GM21619 (cell line): ENCODE measurements around the gene CHRNA9.
"Not testable (repeated sequence)": the region's sequence is repeated elsewhere in the genome, so short reads cannot be mapped to it uniquely, and the experiment has no call there.

ENCODE experiments used
- ATAC-seq: cut with Tn5 transposase; IDR thresholded peaks from one replicate; pipeline ENCODE4 v1.9.1; 2021; ENCODE audit not compliant: unreplicated experiment

CHRNA9 gene

DNA sequence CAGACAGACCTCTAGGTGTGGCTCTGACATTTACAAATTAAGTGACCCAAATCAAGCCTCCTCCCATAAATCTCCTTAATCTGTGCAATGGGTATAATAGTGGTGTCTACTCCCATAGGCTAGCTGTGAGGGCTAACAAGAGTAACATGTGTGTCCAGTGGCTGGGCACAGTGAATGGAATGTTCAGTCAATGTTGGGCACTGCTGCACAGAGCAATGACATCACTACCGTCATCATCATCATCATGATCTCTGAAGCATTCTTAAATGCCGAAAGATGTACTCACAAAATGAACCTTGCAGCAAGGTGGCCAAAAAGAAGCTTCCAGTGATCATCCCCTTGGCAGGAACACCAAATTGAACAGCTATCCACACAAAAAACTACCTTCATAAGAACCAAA lies 43.5 kb downstream of the CHRNA9 start:
- no peak for ATAC-seq

DNA sequence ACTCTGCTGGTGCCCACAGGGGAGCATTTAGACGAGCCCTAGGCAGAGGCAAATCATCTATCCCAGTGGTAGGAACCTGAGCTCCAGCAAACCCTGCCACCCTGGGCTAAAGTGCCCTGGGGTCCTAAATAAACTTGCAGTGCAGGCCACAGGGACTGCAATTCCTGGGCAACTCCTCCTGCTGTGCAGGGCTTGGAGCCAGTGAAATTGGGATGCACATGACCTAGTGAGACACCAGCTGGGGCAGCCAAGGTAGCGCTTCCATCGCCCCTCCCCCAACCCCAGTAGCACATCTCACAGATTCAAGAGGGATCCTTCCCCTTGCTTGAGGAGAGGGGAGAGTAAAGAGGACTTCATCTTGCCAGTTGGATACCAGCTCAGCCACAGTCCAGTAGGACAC lies 44.1 kb downstream of the CHRNA9 start:
- no peak for ATAC-seq

DNA sequence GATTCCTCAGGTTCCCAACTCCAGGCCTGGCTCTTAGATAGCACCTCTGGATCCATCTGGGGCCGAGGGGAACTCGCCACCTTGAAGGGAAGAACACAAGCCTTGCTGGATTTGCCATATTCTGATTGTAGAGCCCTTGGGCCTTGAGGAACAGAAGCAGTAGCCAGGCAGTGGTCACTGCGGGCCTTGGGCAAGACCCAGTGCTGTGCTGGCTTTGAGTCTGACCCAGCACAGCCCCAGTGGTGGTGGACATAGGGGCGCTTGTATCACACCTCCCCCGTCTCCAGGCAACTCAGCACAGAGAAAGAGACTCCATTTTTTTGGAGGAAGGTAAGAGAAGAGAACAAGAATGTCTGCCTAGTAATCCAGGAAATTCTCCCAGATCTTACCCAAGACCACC lies 45.5 kb downstream of the CHRNA9 start:
- ATAC-seq: no peak

DNA sequence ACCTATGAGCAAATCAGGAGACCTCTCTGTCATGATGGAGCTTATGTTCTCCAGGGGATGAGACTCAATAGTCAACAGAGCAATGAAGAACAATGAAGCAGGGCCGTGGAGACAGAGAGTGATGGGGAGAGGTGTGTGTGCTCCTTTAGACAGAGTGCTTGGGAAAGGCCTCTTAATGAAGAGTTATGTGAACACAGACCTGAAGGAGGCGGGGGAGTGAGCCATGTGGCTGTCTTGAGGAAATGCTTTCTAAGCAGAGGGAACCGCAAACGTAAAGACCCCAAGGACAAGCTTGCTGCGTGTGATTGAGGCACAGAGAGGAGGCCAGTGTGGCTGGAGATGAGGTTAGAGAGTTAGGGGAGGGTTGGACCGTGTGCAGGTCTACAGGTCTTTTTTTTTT lies 53.1 kb downstream of the CHRNA9 start:
- ATAC-seq: no peak

DNA sequence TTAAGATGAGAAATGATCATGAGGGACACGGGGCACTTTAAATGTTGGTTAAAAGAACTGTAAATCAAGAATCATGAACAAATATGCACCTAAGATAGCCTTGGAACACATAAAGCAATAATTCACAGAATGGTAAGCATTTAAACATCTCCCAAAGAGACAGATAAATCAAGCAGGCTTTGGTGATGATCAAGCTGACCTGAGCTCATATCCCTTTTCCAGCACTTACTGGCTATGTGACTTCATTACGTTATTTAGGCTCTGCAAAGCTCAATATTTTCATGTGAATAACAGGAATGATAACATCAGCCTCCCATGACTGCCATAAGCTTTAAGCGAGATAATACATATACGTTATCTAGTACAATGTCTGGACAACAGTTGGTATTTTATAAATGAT lies 54.9 kb downstream of the CHRNA9 start:
- no peak for ATAC-seq

DNA sequence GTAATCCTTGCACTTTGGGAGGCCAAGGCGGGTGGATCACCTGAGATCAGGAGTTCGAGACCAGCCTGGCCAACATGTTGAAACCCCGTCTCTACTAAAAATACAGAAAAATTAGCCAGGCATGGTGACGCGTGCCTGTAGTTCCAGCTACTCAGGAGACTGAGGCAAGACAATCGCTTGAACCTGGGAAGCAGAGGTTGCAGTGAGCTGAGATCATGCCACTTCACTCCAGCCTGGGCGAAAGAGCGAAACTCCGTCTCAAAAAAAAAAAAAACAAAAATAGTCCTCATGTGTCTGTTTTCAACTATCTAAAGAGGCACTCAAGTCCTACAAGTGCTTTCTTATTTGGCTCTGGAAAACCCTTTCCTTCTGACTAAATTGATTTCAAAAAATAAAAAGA lies 57.1 kb downstream of the CHRNA9 start:
- ATAC-seq: not testable (repeated sequence)

DNA sequence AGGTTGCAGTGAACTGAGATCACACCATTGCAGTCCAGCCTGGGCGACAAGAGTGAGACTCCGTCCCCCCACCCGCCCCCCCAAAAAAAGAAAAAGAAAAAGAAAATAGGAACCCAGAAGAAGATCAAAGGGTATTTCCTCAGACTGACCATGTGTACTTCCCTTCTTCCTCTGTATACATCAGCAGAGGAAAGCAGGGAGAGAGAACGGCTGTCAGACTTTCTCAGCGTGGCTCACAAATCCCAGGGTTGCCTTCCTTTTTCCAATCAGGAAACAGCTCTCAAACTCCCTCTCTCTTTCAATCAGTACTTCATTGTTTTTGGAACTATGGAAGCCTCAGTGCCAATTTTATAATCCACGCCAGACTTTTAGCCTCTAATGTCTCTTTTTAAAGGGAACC lies 59.1 kb downstream of the CHRNA9 start:
- no peak for ATAC-seq

DNA sequence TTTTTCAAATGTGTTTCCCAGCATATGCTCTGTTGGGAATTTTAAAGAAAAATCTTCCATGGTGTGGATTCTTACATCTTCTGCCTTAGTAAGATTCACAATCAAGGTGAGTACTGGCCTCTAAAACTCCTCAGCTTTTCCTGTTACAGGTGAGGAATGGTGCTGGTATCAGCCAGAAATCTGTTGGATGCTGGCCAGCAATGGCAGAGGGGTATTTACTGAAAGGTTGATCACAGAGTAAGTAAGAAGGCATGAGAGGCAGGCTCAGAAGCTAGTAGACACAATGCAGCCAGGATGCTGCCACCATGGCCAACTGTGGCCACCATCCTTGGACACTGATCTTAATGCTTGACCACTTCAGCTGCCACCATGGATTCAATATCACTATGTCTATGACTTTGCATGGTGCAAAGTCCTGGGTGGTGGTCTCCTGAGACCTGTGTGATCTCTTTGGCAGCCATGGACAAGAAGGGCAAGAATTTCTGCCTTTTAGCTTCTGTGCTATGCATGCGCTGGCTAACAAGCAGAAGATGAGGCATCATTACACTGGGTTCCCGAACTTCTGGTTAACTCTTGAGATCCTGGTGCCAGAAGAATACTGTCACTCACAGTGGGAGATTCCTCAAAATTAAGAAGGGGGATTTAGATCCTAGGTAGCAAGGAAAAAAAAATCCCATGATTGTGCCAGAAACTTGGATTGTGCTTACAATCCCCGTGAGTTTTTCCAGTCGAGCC lies 60.2 kb downstream of the CHRNA9 start:
- no peak for ATAC-seq

DNA sequence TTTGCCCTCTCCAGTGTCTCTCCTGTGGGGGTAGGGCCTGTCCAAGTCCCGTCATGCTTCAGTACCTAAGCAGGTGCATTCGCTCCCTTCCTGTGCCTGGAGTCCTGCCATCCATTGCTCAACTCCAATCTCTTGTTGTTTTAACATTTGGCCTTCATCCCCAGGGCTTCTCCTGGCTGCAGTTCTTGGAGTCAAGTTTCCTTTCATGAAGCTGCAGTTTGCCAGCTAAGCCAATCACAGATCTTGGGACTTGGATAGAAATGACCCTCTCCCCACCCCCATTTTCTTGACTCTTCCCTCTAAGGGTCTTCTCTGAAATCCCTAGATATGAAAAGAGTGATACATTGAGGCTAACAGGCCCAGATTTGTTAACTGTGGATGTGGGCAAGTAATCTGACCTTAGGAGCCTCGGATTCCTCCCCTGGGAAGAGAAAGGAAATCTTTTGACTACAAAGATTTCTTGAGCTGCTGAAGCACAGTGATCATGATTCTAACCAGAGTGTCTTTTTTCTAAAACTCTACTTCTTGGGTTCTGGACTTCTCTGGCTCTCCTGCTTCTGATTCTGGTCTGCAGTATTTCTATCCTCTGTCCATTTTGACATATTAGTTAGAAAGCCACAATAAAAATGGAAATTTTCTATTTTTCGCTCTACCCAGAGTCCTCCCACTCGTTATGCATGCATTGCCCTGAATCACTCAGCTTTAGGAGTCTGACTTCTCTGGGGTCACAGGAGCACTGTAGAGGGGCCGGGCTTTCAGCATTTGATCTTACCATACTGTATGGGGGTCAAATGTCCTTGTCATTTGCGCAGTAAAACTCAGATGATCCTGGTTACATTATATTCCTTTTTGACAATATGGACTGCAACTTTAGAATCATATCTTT lies 61.0 kb downstream of the CHRNA9 start:
- no peak for ATAC-seq

DNA sequence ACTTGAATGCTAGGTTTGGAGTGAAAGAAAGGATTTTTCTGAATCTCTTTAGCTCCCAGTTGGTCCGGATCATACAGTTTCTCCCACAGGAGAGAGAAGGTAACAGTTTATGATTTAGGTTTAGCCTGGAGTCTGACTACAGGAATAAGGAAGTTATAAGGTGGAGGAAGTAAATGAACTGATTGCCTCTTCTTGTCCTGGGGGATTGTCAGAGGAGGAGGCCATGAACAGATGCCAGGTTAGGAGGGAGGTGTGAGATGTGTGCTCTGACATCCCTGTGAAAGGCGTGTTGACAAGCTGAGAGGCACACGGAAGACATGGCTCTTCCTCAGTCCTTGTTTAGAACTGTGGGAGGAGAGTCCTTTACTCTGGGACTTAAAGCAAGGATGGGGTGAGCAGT lies 64.4 kb downstream of the CHRNA9 start:
- ATAC-seq: no peak

DNA sequence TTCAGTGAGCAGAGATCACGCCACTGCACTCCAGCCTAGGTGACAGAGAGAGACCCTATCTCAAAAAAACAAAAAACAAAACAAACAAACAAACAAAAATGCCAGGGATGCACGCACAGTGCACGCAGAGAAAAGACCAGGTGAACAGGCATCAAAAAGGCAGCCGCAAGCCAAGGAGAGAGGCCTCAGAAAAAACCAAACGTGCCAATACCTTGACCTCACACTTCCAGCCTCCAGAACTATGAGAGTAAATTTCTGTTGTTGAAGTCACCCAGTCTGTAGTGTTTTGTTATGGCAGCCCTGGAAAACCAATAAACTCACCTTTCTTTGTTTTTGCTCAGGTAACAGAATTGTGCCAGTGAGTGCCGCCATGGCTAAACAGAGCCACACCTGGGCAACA lies 66.0 kb downstream of the CHRNA9 start:
- no peak for ATAC-seq

DNA sequence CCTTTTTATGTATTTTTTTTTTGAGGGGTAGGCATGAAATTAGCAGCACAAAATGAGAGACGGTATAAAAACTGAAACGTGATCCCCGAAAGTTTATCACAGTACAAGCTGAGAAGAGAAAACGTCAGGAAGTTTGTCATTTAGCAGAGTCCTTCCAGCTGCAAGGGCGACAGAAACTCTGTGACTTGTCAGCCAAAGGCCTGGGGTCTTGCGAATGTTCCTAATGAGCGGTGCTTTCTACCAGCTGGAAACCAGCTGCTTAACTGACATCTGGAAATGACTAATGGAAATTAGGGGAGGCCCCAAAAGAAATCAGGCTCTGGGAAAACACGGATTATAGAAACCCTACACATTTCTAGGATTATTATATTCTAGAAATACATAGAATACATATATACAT lies 66.5 kb downstream of the CHRNA9 start:
- ATAC-seq: no peak

DNA sequence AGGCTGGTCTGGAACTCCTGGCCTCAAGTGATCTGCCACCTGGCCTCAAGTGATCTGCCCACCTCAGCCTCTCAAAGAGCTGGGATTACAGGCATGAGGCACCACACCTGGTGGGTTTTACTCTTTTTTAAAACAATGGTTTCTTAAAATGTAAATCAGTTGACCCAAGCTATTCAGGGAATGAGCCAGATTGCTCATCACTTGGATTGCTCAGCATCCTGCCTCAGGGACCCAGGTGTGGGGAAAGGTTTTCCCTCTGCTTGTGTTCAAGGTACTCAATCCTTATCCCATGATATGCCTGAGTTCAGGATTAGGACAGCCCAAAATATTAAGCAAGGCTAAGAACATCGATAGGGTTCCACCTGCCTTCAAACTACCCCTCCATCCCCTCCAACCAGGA lies 67.4 kb downstream of the CHRNA9 start:
- ATAC-seq: no peak

DNA sequence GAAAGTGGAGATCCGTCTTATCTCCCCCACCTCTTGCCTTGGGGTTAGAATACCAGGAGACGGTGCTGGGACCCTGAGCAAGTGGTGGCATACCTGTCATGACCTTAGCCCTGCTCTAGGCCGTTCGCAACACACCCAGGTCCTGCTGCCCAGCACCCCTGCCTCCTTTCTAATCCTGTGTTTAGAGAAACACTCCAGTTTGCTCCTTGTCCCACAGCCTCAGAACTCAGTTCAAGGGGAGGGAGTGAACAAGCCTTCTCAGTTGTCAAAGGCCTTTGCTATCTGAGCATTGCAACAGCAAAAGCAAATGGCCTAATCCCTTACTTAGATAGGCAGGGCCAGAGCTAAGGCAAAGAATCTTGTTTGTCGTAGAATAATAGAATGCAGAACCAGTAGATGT lies 67.9 kb downstream of the CHRNA9 start:
- no peak for ATAC-seq
